SIG-M5 (cell line): ENCODE measurements around the gene LRRC37A2.
"Not testable (repeated sequence)": the region's sequence is repeated elsewhere in the genome, so short reads cannot be mapped to it uniquely, and the experiment has no call there.

Experiments
- DNase-seq: peaks from one replicate; lab custom pipeline; 2025; lab: John Stamatoyannopoulos, UW

Gene LRRC37A2

GRCh38 chr17:46598344-46598931 lies 86.2 kb downstream of the LRRC37A2 start:
- DNase-seq, result not testable (repeated sequence)

GRCh38 chr17:46600767-46601166 lies 88.5 kb downstream of the LRRC37A2 start:
- DNase-seq, result not testable (repeated sequence)

- not testable (repeated sequence) for DNase-seq
Observed at GRCh38 chr17:46603125-46603524, 90.9 kb downstream of the LRRC37A2 start.
